ENCODE results near the gene RAB29.
"Not testable (repeated sequence)": the region's sequence is repeated elsewhere in the genome, so short reads cannot be mapped to it uniquely, and the experiment has no call there.

Gene RAB29

GRCh38 chr1:205760606-205761005, 14.7 kb downstream of the RAB29 start:
- no peak for DNase-seq

GRCh38 chr1:205756552-205756951, 18.7 kb downstream of the RAB29 start:
- no peak for DNase-seq

GRCh38 chr1:205754857-205755256, 20.4 kb downstream of the RAB29 start:
- DNase-seq: no peak

GRCh38 chr1:205751036-205751651, 24.1 kb downstream of the RAB29 start:
- peak; percentile 69 for DNase-seq

GRCh38 chr1:205750138-205751035, 24.9 kb downstream of the RAB29 start, which contains the start of gene NUCKS1:
TSS of gene NUCKS1 (minus strand) at chr1:205750182. CDS start at chr1:205749973, 209 bp downstream.
- peak; percentile 99 for DNase-seq

GRCh38 chr1:205749234-205750137, 25.8 kb downstream of the RAB29 start:
- DNase-seq: peak; percentile 97

GRCh38 chr1:205748403-205749233, 26.7 kb downstream of the RAB29 start:
- DNase-seq: peak; percentile 67

- DNase-seq: no peak
Observed at GRCh38 chr1:205746757-205747412, 28.4 kb downstream of the RAB29 start.

- no peak for DNase-seq
Observed at GRCh38 chr1:205744403-205744802, 30.9 kb downstream of the RAB29 start.

GRCh38 chr1:205743977-205744376, 31.3 kb downstream of the RAB29 start:
- no peak for DNase-seq

GRCh38 chr1:205741681-205742080, 33.6 kb downstream of the RAB29 start:
- no peak for DNase-seq

GRCh38 chr1:205739348-205740160, 35.7 kb downstream of the RAB29 start:
- DNase-seq: no peak

- no peak for DNase-seq
Observed at GRCh38 chr1:205735218-205735617, 40.1 kb downstream of the RAB29 start.

- DNase-seq: no peak
Observed at GRCh38 chr1:205733438-205734175, 41.7 kb downstream of the RAB29 start.

GRCh38 chr1:205729945-205730610, 45.2 kb downstream of the RAB29 start:
- DNase-seq: no peak

- DNase-seq: no peak
Observed at GRCh38 chr1:205726619-205727125, 48.6 kb downstream of the RAB29 start.

- no peak for DNase-seq
Observed at GRCh38 chr1:205725514-205725913, 49.8 kb downstream of the RAB29 start.

- not testable (repeated sequence) for DNase-seq
Observed at GRCh38 chr1:205720740-205721139, 54.5 kb downstream of the RAB29 start.

- no peak for DNase-seq
Observed at GRCh38 chr1:205719762-205720161, 55.5 kb downstream of the RAB29 start.
